OCI-LY3 (cell line): ENCODE data around the gene SPESP1.
"Not testable (repeated sequence)": the region's sequence is repeated elsewhere in the genome, so short reads cannot be mapped to it uniquely, and the experiment has no call there.

Experiments
- H2AFZ ChIP-seq: fragments of 200-600, 300-600 bp; shearing (Covaris generic); 2 replicates; pipeline ENCODE4 v1.6.0; 2014; ENCODE audit warnings: antibody characterized with exemption, low read depth, low read length
- H3K27ac ChIP-seq: fragments of 200-600, 300-600 bp; sonication (generic); 2 replicates; pipeline ENCODE4 v1.5.1; 2014; ENCODE audit warnings: mild to moderate bottlenecking, low read length, moderate library complexity, mixed read lengths
- H3K27me3 ChIP-seq: fragments of 200-600, 300-600 bp; sonication (generic); 2 replicates; pipeline ENCODE4 v1.6.1; 2014; ENCODE audit warnings: low read depth, low read length, mixed read lengths
- H3K36me3 ChIP-seq: fragments of 200-600, 300-600 bp; sonication (generic); replicated peaks from 2 replicates; pipeline ENCODE3; 2014; ENCODE audit warnings: low read depth, low read length, mixed read lengths
- H3K4me1 ChIP-seq: fragments of 300-600, 200-600 bp; sonication (generic); 2 replicates; pipeline ENCODE4 v1.6.1; 2014; ENCODE audit warnings: low read length, mixed read lengths
- H3K4me2 ChIP-seq: fragments of 200-600, 300-600 bp; sonication (generic); 2 replicates; pipeline ENCODE4 v1.6.1; 2014; ENCODE audit warnings: low read length, mixed read lengths
- H3K4me3 ChIP-seq: fragments of 300-600, 200-600 bp; sonication (generic); 2 replicates; pipeline ENCODE4 v1.5.1; 2014; ENCODE audit warnings: antibody characterized with exemption, mild to moderate bottlenecking, low read length, moderate library complexity
- H3K79me2 ChIP-seq: fragments of 300-600, 200-600 bp; shearing (Covaris generic); 2 replicates; pipeline ENCODE4 v1.6.1; 2014; ENCODE audit warnings: mild to moderate bottlenecking, low read length, mixed read lengths
- H3K9ac ChIP-seq: fragments of 300-600, 200-600 bp; shearing (Covaris generic); 2 replicates; pipeline ENCODE4 v1.6.0; 2014; ENCODE audit warnings: mild to moderate bottlenecking, low read length, moderate library complexity
- H3K9me3 ChIP-seq: fragments of 200-600, 300-600 bp; shearing (Covaris generic); 2 replicates; pipeline ENCODE4 v1.6.1; 2014; ENCODE audit warnings: low read length, mixed read lengths; ENCODE audit not compliant: insufficient read depth
- H4K20me1 ChIP-seq: fragments of 200-600, 300-600 bp; sonication (generic); 2 replicates; pipeline ENCODE4 v1.6.1; 2016; ENCODE audit warnings: low read length, mixed read lengths; ENCODE audit not compliant: insufficient read depth
- EZH2phosphoT487 ChIP-seq: fragments of 200-600 bp; shearing (Covaris generic); IDR thresholded peaks from 2 replicates; pipeline ENCODE4 v1.6.1; 2018; ENCODE audit warnings: antibody characterized with exemption, mixed run types, low read depth
- TF ChIP-seq, protein P1 (sequence below): fragments of 200-600, 300-600 bp; sonication (generic); IDR thresholded peaks from 2 replicates; pipeline ENCODE4 v1.5.1; 2014; ENCODE audit warnings: antibody characterized with exemption, low read length, low read depth

Gene SPESP1

DNA sequence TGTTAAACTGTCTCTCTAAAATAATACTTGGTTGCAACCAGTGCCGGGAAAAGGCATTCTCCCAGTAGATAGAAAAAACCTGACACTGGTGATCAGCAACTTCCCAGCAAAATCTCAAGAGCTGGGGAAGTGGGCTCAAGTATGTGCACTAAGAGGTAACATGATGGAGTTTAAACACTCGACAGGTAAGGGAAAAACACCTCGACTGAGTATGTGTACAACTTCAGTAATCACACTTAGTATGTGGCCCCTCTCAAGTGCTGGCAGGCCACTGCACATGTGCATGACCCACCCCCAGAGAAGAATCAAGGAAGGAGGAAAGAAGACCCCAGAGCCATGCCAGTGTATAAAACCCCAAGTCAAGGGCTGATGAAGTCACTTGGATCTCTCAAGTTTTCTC lies 27.4 kb downstream of the SPESP1 start:
- H3K27me3 ChIP-seq: peaks cover 27% of the 10 kb centered on the region; the same call in 1 of the 2 replicates
- H3K79me2 ChIP-seq: no peaks in the 10 kb centered on the region
- no peak overlapping the region for H3K4me2 ChIP-seq
- H4K20me1 ChIP-seq: no peaks in the 10 kb centered on the region
- H3K4me1 ChIP-seq: no peaks in the 10 kb centered on the region
- no peak for TF ChIP-seq EZH2phosphoT487
- TF ChIP-seq, protein P1, sequence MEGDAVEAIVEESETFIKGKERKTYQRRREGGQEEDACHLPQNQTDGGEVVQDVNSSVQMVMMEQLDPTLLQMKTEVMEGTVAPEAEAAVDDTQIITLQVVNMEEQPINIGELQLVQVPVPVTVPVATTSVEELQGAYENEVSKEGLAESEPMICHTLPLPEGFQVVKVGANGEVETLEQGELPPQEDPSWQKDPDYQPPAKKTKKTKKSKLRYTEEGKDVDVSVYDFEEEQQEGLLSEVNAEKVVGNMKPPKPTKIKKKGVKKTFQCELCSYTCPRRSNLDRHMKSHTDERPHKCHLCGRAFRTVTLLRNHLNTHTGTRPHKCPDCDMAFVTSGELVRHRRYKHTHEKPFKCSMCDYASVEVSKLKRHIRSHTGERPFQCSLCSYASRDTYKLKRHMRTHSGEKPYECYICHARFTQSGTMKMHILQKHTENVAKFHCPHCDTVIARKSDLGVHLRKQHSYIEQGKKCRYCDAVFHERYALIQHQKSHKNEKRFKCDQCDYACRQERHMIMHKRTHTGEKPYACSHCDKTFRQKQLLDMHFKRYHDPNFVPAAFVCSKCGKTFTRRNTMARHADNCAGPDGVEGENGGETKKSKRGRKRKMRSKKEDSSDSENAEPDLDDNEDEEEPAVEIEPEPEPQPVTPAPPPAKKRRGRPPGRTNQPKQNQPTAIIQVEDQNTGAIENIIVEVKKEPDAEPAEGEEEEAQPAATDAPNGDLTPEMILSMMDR: no peak
- H3K9me3 ChIP-seq: no peaks in the 10 kb centered on the region
- no peak overlapping the region for H3K4me3 ChIP-seq
- H3K36me3 ChIP-seq: no peaks in the 10 kb centered on the region
- no peak overlapping the region for H3K9ac ChIP-seq
- no peak overlapping the region for H2AFZ ChIP-seq
- H3K27ac ChIP-seq: no peak overlapping the region

DNA sequence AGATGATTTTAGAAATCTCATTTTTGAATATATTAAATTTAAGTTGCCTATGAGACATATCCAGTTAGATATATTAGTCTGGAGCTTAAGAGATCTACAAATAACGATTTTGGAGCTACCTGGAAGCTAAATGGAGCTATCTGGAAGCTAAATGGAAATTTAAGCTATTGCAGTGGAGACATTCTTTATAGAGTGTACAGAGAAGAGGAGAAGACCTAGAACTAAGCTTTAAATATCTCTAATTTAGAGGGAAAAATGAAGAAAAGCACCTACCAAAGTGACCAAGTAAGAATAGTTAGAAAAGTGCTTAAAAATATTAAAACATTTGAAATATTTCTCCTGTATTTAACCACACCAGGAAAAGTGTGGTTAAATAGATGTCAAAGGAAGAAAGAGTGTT lies 28.3 kb downstream of the SPESP1 start:
- no peak for TF ChIP-seq EZH2phosphoT487
- TF ChIP-seq, protein P1: no peak
- Histone ChIP-seq H3K36me3 (no peaks in the 10 kb centered on the region), H2AFZ (no peak overlapping the region), H3K4me3 (no peak overlapping the region), H3K9me3 (no peaks in the 10 kb centered on the region), H3K27me3 (peaks cover 27% of the 10 kb centered on the region; the same call in 1 of the 2 replicates), H3K79me2 (no peaks in the 10 kb centered on the region), H3K9ac (no peak overlapping the region), H3K4me1 (no peaks in the 10 kb centered on the region), H3K27ac (no peak overlapping the region), H4K20me1 (no peaks in the 10 kb centered on the region), H3K4me2 (no peak overlapping the region)

DNA sequence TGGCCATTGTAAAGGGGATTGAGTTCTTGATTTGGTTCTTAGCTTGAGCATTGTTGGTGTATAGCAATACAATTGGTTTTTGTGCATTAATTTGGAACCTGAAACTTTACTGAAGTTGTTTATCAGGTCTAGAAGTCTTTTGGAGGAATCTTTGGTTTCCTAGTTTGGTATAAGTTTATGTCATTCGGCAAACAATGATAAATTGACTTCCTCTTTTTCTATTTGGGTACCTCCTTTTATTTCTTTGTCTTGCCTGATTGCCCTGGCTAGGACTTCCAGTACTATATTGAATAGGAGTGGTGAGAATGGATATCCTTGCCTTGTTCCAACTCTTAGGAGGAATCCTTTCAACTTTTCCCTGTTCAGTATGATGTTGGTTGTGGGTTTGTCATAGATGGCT lies 32.1 kb downstream of the SPESP1 start:
- no peaks in the 10 kb centered on the region for H3K4me1 ChIP-seq
- H3K27ac ChIP-seq: no peak overlapping the region
- H3K4me2 ChIP-seq: no peak overlapping the region
- no peak overlapping the region for H3K4me3 ChIP-seq
- peaks cover 10% of the 10 kb centered on the region; the same call in 1 of the 2 replicates for H3K9me3 ChIP-seq
- no peaks in the 10 kb centered on the region for H4K20me1 ChIP-seq
- no peaks in the 10 kb centered on the region for H3K36me3 ChIP-seq
- no peak overlapping the region for H2AFZ ChIP-seq
- H3K9ac ChIP-seq: no peak overlapping the region
- no peak for TF ChIP-seq EZH2phosphoT487
- TF ChIP-seq, protein P1: no peak
- no peaks in the 10 kb centered on the region for H3K79me2 ChIP-seq
- peaks cover 10% of the 10 kb centered on the region; the same call in 1 of the 2 replicates for H3K27me3 ChIP-seq

DNA sequence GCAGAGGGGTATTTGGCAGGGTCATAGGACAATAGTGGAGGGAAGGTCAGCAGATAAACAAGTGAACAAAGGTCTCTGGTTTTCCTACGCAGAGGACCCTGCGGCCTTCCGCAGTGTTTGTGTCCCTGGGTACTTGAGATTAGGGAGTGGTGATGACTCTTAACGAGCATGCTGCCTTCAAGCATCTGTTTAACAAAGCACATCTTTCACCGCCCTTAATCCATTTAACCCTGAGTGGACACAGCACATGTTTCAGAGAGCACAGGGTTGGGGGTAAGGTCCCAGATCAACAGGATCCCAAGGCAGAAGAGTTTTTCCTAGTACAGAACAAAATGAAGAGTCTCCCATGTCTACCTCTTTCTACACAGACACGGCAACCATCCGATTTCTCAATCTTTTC lies 33.4 kb downstream of the SPESP1 start:
- H3K4me2 ChIP-seq, H3K36me3 ChIP-seq, H2AFZ ChIP-seq, H3K27ac ChIP-seq, H3K9ac ChIP-seq, H3K79me2 ChIP-seq, H4K20me1 ChIP-seq, H3K4me3 ChIP-seq, H3K4me1 ChIP-seq: not testable (repeated sequence)
- peaks cover 10% of the 10 kb centered on the region for H3K9me3 ChIP-seq
- peaks cover 13% of the 10 kb centered on the region; the same call in 1 of the 2 replicates for H3K27me3 ChIP-seq

DNA sequence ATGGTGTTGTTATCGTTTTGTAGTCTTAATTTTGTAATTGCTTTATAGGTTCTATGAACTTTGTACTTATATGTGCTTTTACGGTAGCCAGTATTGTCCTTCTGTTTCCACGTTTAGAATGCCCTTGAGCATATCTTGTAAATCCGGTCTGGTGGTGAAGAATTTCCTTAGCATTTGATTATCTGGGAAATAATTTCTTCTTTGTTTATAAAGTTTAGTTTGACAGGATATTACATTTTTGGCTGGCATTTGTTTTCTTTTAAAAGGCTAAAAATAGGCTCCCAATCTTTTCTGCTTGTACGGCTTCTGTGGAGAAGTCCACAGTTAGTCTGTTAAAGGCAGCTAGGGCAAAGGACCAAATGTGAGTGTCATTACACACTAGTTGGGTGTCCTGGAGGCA lies 36.7 kb downstream of the SPESP1 start:
- Histone ChIP-seq H3K27me3 (peaks cover 19% of the 10 kb centered on the region; the same call in 1 of the 2 replicates), H3K36me3 (no peaks in the 10 kb centered on the region), H3K4me3 (no peak overlapping the region), H4K20me1 (no peaks in the 10 kb centered on the region), H3K9ac (no peak overlapping the region), H2AFZ (no peak overlapping the region), H3K9me3 (peaks cover 10% of the 10 kb centered on the region), H3K27ac (no peak overlapping the region), H3K4me2 (no peak overlapping the region), H3K79me2 (no peaks in the 10 kb centered on the region), H3K4me1 (no peaks in the 10 kb centered on the region)
- TF ChIP-seq, protein P1: no peak
- no peak for TF ChIP-seq EZH2phosphoT487
